Cardiac muscle cell (in vitro differentiated cells and primary cell): ENCODE measurements around the gene C15orf39. TPM values are rescaled to one million over a fixed set of nuclear protein-coding genes. Genes with fewer than 3 reads are reported as not detected.

Source experiments
- DNase-seq, 2 donors: peaks; one replicate each; pipeline versions ENCODE4 v3.0.0 to v3.0.0-alpha.2; 2010 to 2017; ENCODE audit warnings: low read depth in 1 of 2, low spot score in 1 of 2
- H3K27ac ChIP-seq: fragments of 200-600 bp; sonication (generic); 2 replicates; pipeline ENCODE4 v1.5.1; 2016
- H3K27me3 ChIP-seq: fragments of 200-600 bp; sonication (generic); 2 replicates; pipeline ENCODE4 v1.6.0; 2016; ENCODE audit warnings: control low read depth
- H3K36me3 ChIP-seq: fragments of 200-600 bp; sonication (generic); 2 replicates; pipeline ENCODE4 v1.5.1; 2016; ENCODE audit warnings: control low read depth
- H3K4me1 ChIP-seq: fragments of 200-600 bp; sonication (generic); 2 replicates; pipeline ENCODE4 v1.8.1; 2017; ENCODE audit warnings: low read depth, mild to moderate bottlenecking, mixed run types
- H3K4me3 ChIP-seq: fragments of 200-600 bp; sonication (generic); 2 replicates; pipeline ENCODE4 v1.5.1; 2016; ENCODE audit warnings: mild to moderate bottlenecking
- H3K9me3 ChIP-seq: fragments of 200-600 bp; sonication (generic); 2 replicates; pipeline ENCODE4 v1.5.1; 2017; ENCODE audit warnings: low read depth, mild to moderate bottlenecking, control low read depth
- CTCF ChIP-seq: IDR thresholded peaks from 2 replicates; pipeline ENCODE4 v1.5.1; 2012; ENCODE audit warnings: low read depth, mild to moderate bottlenecking, low read length
- polyA plus RNA-seq: library from polyadenylated mRNA; unstranded; fragments of >200 nt; fragmentation: Nextera tagmentation; extraction: Ambion mirVana; gene quantifications from 2 replicates; pipeline ENCODE4 v1.2.1, GENCODE V29; 2016
- total RNA-seq: library from RNA; depleted of rRNA; stranded (reverse); fragments of >200 nt; gene quantifications from 2 replicates; pipeline ENCODE4 v1.2.3, GENCODE V29; 2016

C15orf39 gene
- total and polyA plus RNA-seq, 2 experiments from 2014 or later: 8.6 to 35.1 TPM

GRCh38 chr15:75228787-75229186 lies 27.1 kb downstream of the C15orf39 start:
- DNase-seq: no peak
- no peak for TF ChIP-seq CTCF

GRCh38 chr15:75229191-75230015 lies 27.7 kb downstream of the C15orf39 start:
- Histone ChIP-seq H3K9me3 (no peaks in the 10 kb centered on the region), H3K27me3 (no peaks in the 10 kb centered on the region), H3K27ac (no peak overlapping the region), H3K4me1 (peaks cover 13% of the 10 kb centered on the region), H3K36me3 (no peaks in the 10 kb centered on the region), H3K4me3 (no peak overlapping the region)
- TF ChIP-seq CTCF: no peak
- DNase-seq: peak in 1 of 2 donors; percentile 31

More at GRCh38 chr15:75228787-75229186, 27.1 kb downstream of the C15orf39 start:
- no peak overlapping the region for H3K27ac ChIP-seq
- H3K9me3 ChIP-seq: no peaks in the 10 kb centered on the region
- H3K4me1 ChIP-seq: peaks cover 13% of the 10 kb centered on the region
- no peak overlapping the region for H3K4me3 ChIP-seq
- H3K36me3 ChIP-seq: no peaks in the 10 kb centered on the region
- H3K27me3 ChIP-seq: no peaks in the 10 kb centered on the region

GRCh38 chr15:75230016-75230343 lies 28.3 kb downstream of the C15orf39 start:
- H3K9me3 ChIP-seq: no peaks in the 10 kb centered on the region
- H3K27me3 ChIP-seq: no peaks in the 10 kb centered on the region
- peaks cover 13% of the 10 kb centered on the region for H3K4me1 ChIP-seq
- no peak for TF ChIP-seq CTCF
- no peaks in the 10 kb centered on the region for H3K36me3 ChIP-seq
- DNase-seq: no peak
- no peak overlapping the region for H3K27ac ChIP-seq
- no peak overlapping the region for H3K4me3 ChIP-seq

- peaks cover 13% of the 10 kb centered on the region for H3K4me1 ChIP-seq
- no peaks in the 10 kb centered on the region for H3K27me3 ChIP-seq
- H3K27ac ChIP-seq: no peak overlapping the region
- no peaks in the 10 kb centered on the region for H3K9me3 ChIP-seq
- TF ChIP-seq CTCF: no peak
- H3K36me3 ChIP-seq: no peaks in the 10 kb centered on the region
- no peak overlapping the region for H3K4me3 ChIP-seq
- DNase-seq: no peak
Measured at GRCh38 chr15:75230551-75231371, 29.1 kb downstream of the C15orf39 start.

GRCh38 chr15:75231836-75232235 lies 30.2 kb downstream of the C15orf39 start:
- H3K9me3 ChIP-seq: no peaks in the 10 kb centered on the region
- no peak for DNase-seq
- H3K27me3 ChIP-seq: no peaks in the 10 kb centered on the region
- peaks cover 11% of the 10 kb centered on the region for H3K4me1 ChIP-seq
- H3K36me3 ChIP-seq: no peaks in the 10 kb centered on the region
- TF ChIP-seq CTCF: no peak
- H3K4me3 ChIP-seq: no peak overlapping the region
- no peak overlapping the region for H3K27ac ChIP-seq
